ENCODE measurements around the gene SMCO4. TPM values are rescaled to one million over a fixed set of nuclear protein-coding genes. Genes with fewer than 3 reads are reported as not detected.

The SMCO4 gene
- total RNA-seq, 1 experiment from 2014 or later, result 9.3 TPM

- Histone ChIP-seq H3K4me1 (ENCODE audit: insufficient read depth, low read length, poor library complexity, severe bottlenecking) (no peaks in the 10 kb centered on the region), H3K36me3 (ENCODE audit: insufficient read depth, low read length, poor library complexity, severe bottlenecking) (no peaks in the 10 kb centered on the region), H3K27ac (ENCODE audit: low read depth, low read length, poor library complexity, severe bottlenecking) (no peak overlapping the region), H3K4me3 (ENCODE audit: low read depth, low read length, poor library complexity, severe bottlenecking) (no peak overlapping the region), H3K9me3 (ENCODE audit: low read depth, low read length, poor library complexity, severe bottlenecking) (no peaks in the 10 kb centered on the region), H3K27me3 (replicated peaks; ENCODE audit: insufficient read depth, low read depth, low read length, poor library complexity) (no peaks in the 10 kb centered on the region)
- no TSS peak for BruUV-seq (replicated peaks)
- ChIA-PET CTCF (no interaction called here), POLR2A (ENCODE audit: low non-redundant PET) (no interaction called here)
- TF ChIP-seq EZH2 (IDR thresholded peaks at IDR 0.05; ENCODE audit: borderline replicate concordance, low read depth, low read length, poor library complexity, severe bottlenecking), result no peak
- TF ChIP-seq CTCF (conservative IDR thresholded peaks at IDR 0.05; ENCODE audit: low read depth, low read length), result no peak
- intact Hi-C loops (cut with micrococcal nuclease; ENCODE audit: unreplicated experiment), result no loop called here
- DNase-seq (ENCODE audit: low spot score), result no peak
These were observed 4.6 kb upstream of the SMCO4 start for GRCh38 chr11:93547773-93548172.

- no peaks in the 10 kb centered on the region for H3K4me1 ChIP-seq (ENCODE audit: insufficient read depth, low read length, poor library complexity, severe bottlenecking)
- H3K4me3 ChIP-seq (ENCODE audit: low read depth, low read length, poor library complexity, severe bottlenecking), result no peak overlapping the region
- H3K9me3 ChIP-seq (ENCODE audit: low read depth, low read length, poor library complexity, severe bottlenecking), result no peaks in the 10 kb centered on the region
- no peaks in the 10 kb centered on the region for H3K27me3 ChIP-seq (replicated peaks; ENCODE audit: insufficient read depth, low read depth, low read length, poor library complexity)
- ChIA-PET POLR2A (ENCODE audit: low non-redundant PET) (no interaction called here), CTCF (no interaction called here)
- no peak for DNase-seq (ENCODE audit: low spot score)
- H3K36me3 ChIP-seq (ENCODE audit: insufficient read depth, low read length, poor library complexity, severe bottlenecking), result no peaks in the 10 kb centered on the region
- intact Hi-C loops (cut with micrococcal nuclease; ENCODE audit: unreplicated experiment), result no loop called here
- TF ChIP-seq EZH2 (IDR thresholded peaks at IDR 0.05; ENCODE audit: borderline replicate concordance, low read depth, low read length, poor library complexity, severe bottlenecking) (no peak), CTCF (conservative IDR thresholded peaks at IDR 0.05; ENCODE audit: low read depth, low read length) (no peak)
- no TSS peak for BruUV-seq (replicated peaks)
- no peak overlapping the region for H3K27ac ChIP-seq (ENCODE audit: low read depth, low read length, poor library complexity, severe bottlenecking)
These were observed 3.8 kb upstream of the SMCO4 start for GRCh38 chr11:93547028-93547427.

- no peaks in the 10 kb centered on the region for H3K4me1 ChIP-seq (ENCODE audit: insufficient read depth, low read length, poor library complexity, severe bottlenecking)
- H3K36me3 ChIP-seq (ENCODE audit: insufficient read depth, low read length, poor library complexity, severe bottlenecking), result no peaks in the 10 kb centered on the region
- no peak overlapping the region for H3K27ac ChIP-seq (ENCODE audit: low read depth, low read length, poor library complexity, severe bottlenecking)
- DNase-seq (ENCODE audit: low spot score), result no peak
- ChIA-PET CTCF (no interaction called here), POLR2A (ENCODE audit: low non-redundant PET) (no interaction called here)
- H3K9me3 ChIP-seq (ENCODE audit: low read depth, low read length, poor library complexity, severe bottlenecking), result no peaks in the 10 kb centered on the region
- intact Hi-C loops (cut with micrococcal nuclease; ENCODE audit: unreplicated experiment), result no loop called here
- no peaks in the 10 kb centered on the region for H3K27me3 ChIP-seq (replicated peaks; ENCODE audit: insufficient read depth, low read depth, low read length, poor library complexity)
- TF ChIP-seq EZH2 (IDR thresholded peaks at IDR 0.05; ENCODE audit: borderline replicate concordance, low read depth, low read length, poor library complexity, severe bottlenecking), result no peak
- no TSS peak for BruUV-seq (replicated peaks)
- H3K4me3 ChIP-seq (ENCODE audit: low read depth, low read length, poor library complexity, severe bottlenecking), result no peak overlapping the region
These were observed 2.4 kb upstream of the SMCO4 start for GRCh38 chr11:93545566-93545965.

GRCh38 chr11:93542811-93543229 is 371 bp downstream of the SMCO4 start:
- Histone ChIP-seq H3K4me1 (ENCODE audit: insufficient read depth, low read length, poor library complexity, severe bottlenecking) (no peaks in the 10 kb centered on the region), H3K4me3 (ENCODE audit: low read depth, low read length, poor library complexity, severe bottlenecking) (peak overlapping the region; percentile 67), H3K27ac (ENCODE audit: low read depth, low read length, poor library complexity, severe bottlenecking) (no peak overlapping the region), H3K27me3 (replicated peaks; ENCODE audit: insufficient read depth, low read depth, low read length, poor library complexity) (no peaks in the 10 kb centered on the region), H3K9me3 (ENCODE audit: low read depth, low read length, poor library complexity, severe bottlenecking) (no peaks in the 10 kb centered on the region), H3K36me3 (ENCODE audit: insufficient read depth, low read length, poor library complexity, severe bottlenecking) (no peaks in the 10 kb centered on the region)
- ChIA-PET CTCF (interaction anchor here (1.3 kb wide), 1 partner anchor 308 kb away, joined by 5 read pairs; no protein-coding TSS in a partner anchor), POLR2A (ENCODE audit: low non-redundant PET) (no interaction called here)
- intact Hi-C loops (cut with micrococcal nuclease; ENCODE audit: unreplicated experiment), result loop anchor here (2.0 to 5.0 kb wide), 2 partner anchors 109 to 308 kb away; no protein-coding TSS in a partner anchor
- TF ChIP-seq EZH2 (IDR thresholded peaks at IDR 0.05; ENCODE audit: borderline replicate concordance, low read depth, low read length, poor library complexity, severe bottlenecking), result no peak
- no peak for TF ChIP-seq CTCF (conservative IDR thresholded peaks at IDR 0.05; ENCODE audit: low read depth, low read length)
- no TSS peak for BruUV-seq (replicated peaks)
- DNase-seq (ENCODE audit: low spot score), result no peak
